Anterior cingulate cortex (tissue), 58 donors: Measurements from ENCODE around the gene XRCC1.

Source experiments
- DNase-seq, 58 donors: peaks; one replicate each; lab custom pipeline; 2025; lab: John Stamatoyannopoulos, UW

The XRCC1 gene

GRCh38 chr19:43498233-43498842 lies 77.0 kb downstream of the XRCC1 start:
- no peak for DNase-seq

GRCh38 chr19:43496960-43497359 lies 78.4 kb downstream of the XRCC1 start:
- no peak for DNase-seq

- DNase-seq = no peak
Observed at GRCh38 chr19:43495082-43495481, 80.2 kb downstream of the XRCC1 start.
